HG02798 (cell line): ENCODE results near the gene DGKQ.
"Not testable (repeated sequence)": the region's sequence is repeated elsewhere in the genome, so short reads cannot be mapped to it uniquely, and the experiment has no call there.

Experiments
- ATAC-seq: cut with Tn5 transposase; IDR thresholded peaks from one replicate; pipeline ENCODE4 v1.9.1; 2021; ENCODE audit warnings: mild to moderate bottlenecking; ENCODE audit not compliant: unreplicated experiment, poor library complexity

The DGKQ gene

GRCh38 chr4:1010395-1011021 is 37.1 kb upstream of the DGKQ start:
- no peak for ATAC-seq

GRCh38 chr4:1009542-1010394 is 36.4 kb upstream of the DGKQ start:
- peak; percentile 51 for ATAC-seq

- no peak for ATAC-seq
Observed at GRCh38 chr4:1008840-1009541, 35.6 kb upstream of the DGKQ start.

- ATAC-seq, result no peak
Observed at GRCh38 chr4:1006856-1007255, 33.5 kb upstream of the DGKQ start.

GRCh38 chr4:1004557-1005485 is 31.5 kb upstream of the DGKQ start:
- ATAC-seq, result no peak

GRCh38 chr4:1004071-1004418 is 30.7 kb upstream of the DGKQ start:
- ATAC-seq, result no peak

GRCh38 chr4:1003271-1004070 is 30.1 kb upstream of the DGKQ start:
- no peak for ATAC-seq

- ATAC-seq, result no peak
Observed at GRCh38 chr4:1002631-1003251, 29.4 kb upstream of the DGKQ start.

GRCh38 chr4:1002131-1002630 is 28.8 kb upstream of the DGKQ start:
- ATAC-seq, result no peak

- ATAC-seq, result no peak
Observed at GRCh38 chr4:1001561-1002130, 28.3 kb upstream of the DGKQ start.

- ATAC-seq, result no peak
Observed at GRCh38 chr4:1000686-1001260, 27.4 kb upstream of the DGKQ start.

GRCh38 chr4:999882-1000425 is 26.6 kb upstream of the DGKQ start:
- ATAC-seq, result no peak

GRCh38 chr4:999240-999863 is 26.0 kb upstream of the DGKQ start:
- not testable (repeated sequence) for ATAC-seq

- ATAC-seq, result no peak
Observed at GRCh38 chr4:998096-998691, 24.8 kb upstream of the DGKQ start.

- ATAC-seq, result no peak
Observed at GRCh38 chr4:997375-998071, 24.2 kb upstream of the DGKQ start.

- ATAC-seq, result no peak
Observed at GRCh38 chr4:996997-997374, 23.6 kb upstream of the DGKQ start.
